WTC11 (cell line): ENCODE data around the gene COMMD10. TPM values are rescaled to one million over a fixed set of nuclear protein-coding genes. Genes with fewer than 3 reads are reported as not detected.

ENCODE experiments used
- ATAC-seq: fragments of 200-7000 bp; cut with Tn5 transposase; 2 replicates; pipeline ENCODE4 v1.10.0; 2021; ENCODE audit warnings: mild to moderate bottlenecking, moderate library complexity
- CTCF ChIA-PET: fragments of 300-600 bp; sonication (Branson Sonifier 250); formaldehyde crosslinking; loops from one replicate; lab custom pipeline; 2021; ENCODE audit warnings: antibody characterized with exemption; lab: Charles Lee
- POLR2A ChIA-PET: fragments of 350-600 bp; sonication (Branson Sonifier 250); formaldehyde crosslinking; loops from one replicate; lab custom pipeline; 2021; ENCODE audit warnings: antibody characterized with exemption; lab: Charles Lee
- DNase-seq: peaks from one replicate; pipeline ENCODE4 v3.0.0; 2021; ENCODE audit warnings: low spot score
- H3K27ac Mint-ChIP-seq: 2 replicates; pipeline ENCODE4 v1.8.0; 2021; ENCODE audit warnings: mixed read lengths
- H3K27me3 Mint-ChIP-seq: 2 replicates; pipeline ENCODE4 v1.8.0; 2021; ENCODE audit warnings: low read depth, mild to moderate bottlenecking, moderate library complexity, mixed read lengths
- H3K36me3 Mint-ChIP-seq: 2 replicates; pipeline ENCODE4 v1.8.0; 2021; ENCODE audit warnings: mixed read lengths
- H3K4me1 Mint-ChIP-seq: 2 replicates; pipeline ENCODE4 v1.8.0; 2022; ENCODE audit warnings: mixed read lengths
- H3K4me3 Mint-ChIP-seq: 2 replicates; pipeline ENCODE4 v1.8.0; 2021; ENCODE audit warnings: mild to moderate bottlenecking, moderate library complexity, mixed read lengths
- H3K9me3 Mint-ChIP-seq: 2 replicates; pipeline ENCODE4 v1.8.0; 2021; ENCODE audit warnings: mixed read lengths
- ATF1 ChIP-seq: sonication (generic); formaldehyde crosslinking; IDR thresholded peaks from 2 replicates; pipeline ENCODE4 v1.8.1; 2023; ENCODE audit warnings: mild to moderate bottlenecking, moderate library complexity, missing genetic modification reagents
- ATF6 ChIP-seq: sonication (generic); formaldehyde crosslinking; IDR thresholded peaks from 2 replicates; pipeline ENCODE4 v1.8.1; 2023; ENCODE audit warnings: mild to moderate bottlenecking, missing genetic modification reagents
- CDX4 ChIP-seq: fragments of 250-450 bp; sonication (Bioruptor Pico); IDR thresholded peaks from 2 replicates; pipeline ENCODE4 v1.9.0; 2021; ENCODE audit warnings: moderate library complexity, mild to moderate bottlenecking, inconsistent platforms, borderline replicate concordance
- CREM ChIP-seq: sonication (generic); formaldehyde crosslinking; IDR thresholded peaks from 2 replicates; pipeline ENCODE4 v1.8.1; 2022; ENCODE audit warnings: mild to moderate bottlenecking, missing genetic modification reagents, moderate library complexity
- FOXP1 ChIP-seq: sonication (generic); formaldehyde crosslinking; IDR thresholded peaks from 2 replicates; pipeline ENCODE4 v1.8.0; 2022; ENCODE audit warnings: missing genetic modification reagents, mild to moderate bottlenecking, moderate library complexity, borderline replicate concordance
- GABPB1 ChIP-seq: sonication (generic); formaldehyde crosslinking; IDR thresholded peaks from 2 replicates; pipeline ENCODE4 v1.8.1; 2023; ENCODE audit warnings: mild to moderate bottlenecking, missing genetic modification reagents
- GRHL2 ChIP-seq: fragments of 250-450 bp; sonication (Bioruptor Pico); IDR thresholded peaks from 2 replicates; pipeline ENCODE4 v1.8.0; 2022; ENCODE audit warnings: mild to moderate bottlenecking, moderate library complexity; ENCODE audit not compliant: insufficient replicate concordance, severe bottlenecking
- IRF1 ChIP-seq: sonication (generic); formaldehyde crosslinking; IDR thresholded peaks from 2 replicates; pipeline ENCODE4 v1.8.0; 2023; ENCODE audit warnings: missing genetic modification reagents
- NFE2L1 ChIP-seq: sonication (generic); formaldehyde crosslinking; IDR thresholded peaks from 2 replicates; pipeline ENCODE4 v1.8.1; 2023; ENCODE audit warnings: missing genetic modification reagents
- NFYB ChIP-seq: sonication (generic); formaldehyde crosslinking; conservative IDR thresholded peaks from 2 replicates; pipeline ENCODE4 v1.8.0; 2022; ENCODE audit warnings: low read depth, missing genetic modification reagents
- RORB ChIP-seq: fragments of 250-450 bp; sonication (Bioruptor Pico); IDR thresholded peaks from 2 replicates; pipeline ENCODE4 v1.9.0; 2021; ENCODE audit warnings: mild to moderate bottlenecking
- SMAD4 ChIP-seq: sonication (generic); formaldehyde crosslinking; IDR thresholded peaks from 2 replicates; pipeline ENCODE4 v1.8.0; 2022; ENCODE audit warnings: mild to moderate bottlenecking, missing genetic modification reagents
- TEAD1 ChIP-seq: sonication (generic); formaldehyde crosslinking; IDR thresholded peaks from 2 replicates; pipeline ENCODE4 v1.8.0; 2022; ENCODE audit warnings: mild to moderate bottlenecking, missing genetic modification reagents
- ZNF232 ChIP-seq: sonication (generic); formaldehyde crosslinking; IDR thresholded peaks from 2 replicates; pipeline ENCODE4 v1.8.0; 2022; ENCODE audit warnings: mild to moderate bottlenecking, missing genetic modification reagents
- ZNF423 ChIP-seq: fragments of 250-450 bp; sonication (Bioruptor Pico); IDR thresholded peaks from 2 replicates; pipeline ENCODE4 v2.1.2; 2022; ENCODE audit warnings: mild to moderate bottlenecking, moderate library complexity
- ZNF425 ChIP-seq: fragments of 250-450 bp; sonication (Bioruptor Pico); conservative IDR thresholded peaks from 2 replicates; pipeline ENCODE4 v1.9.0; 2021; ENCODE audit warnings: mild to moderate bottlenecking
- ZNF671 ChIP-seq: fragments of 250-450 bp; sonication (Bioruptor Pico); IDR thresholded peaks from 2 replicates; pipeline ENCODE4 v1.8.0; 2021; ENCODE audit warnings: mild to moderate bottlenecking
- total RNA-seq: library from RNA; stranded (reverse); gene quantifications from 3 replicates; pipeline ENCODE4 v1.2.3, GENCODE V29; 2021
- TF ChIP-seq, protein P1 (sequence below): sonication (generic); formaldehyde crosslinking; IDR thresholded peaks from 2 replicates; pipeline ENCODE4 v1.8.1; 2022; ENCODE audit warnings: low read depth, mild to moderate bottlenecking, moderate library complexity, missing genetic modification reagents, borderline replicate concordance
- TF ChIP-seq, protein P2 (sequence below): sonication (generic); formaldehyde crosslinking; IDR thresholded peaks from 2 replicates; pipeline ENCODE4 v1.8.1; 2022; ENCODE audit warnings: missing genetic modification reagents, borderline replicate concordance

Gene COMMD10
- total RNA-seq, 1 experiment from 2014 or later = 34.5 TPM

GRCh38 chr5:116157902-116158301 is 73.1 kb downstream of the COMMD10 start:
- no peaks in the 10 kb centered on the region for H3K27me3 Mint-ChIP-seq
- peaks cover 22% of the 10 kb centered on the region for H3K4me1 Mint-ChIP-seq
- DNase-seq (no peak), ATAC-seq (peak; percentile 71)
- ChIA-PET POLR2A (no interaction called here), CTCF (no interaction called here)
- no peak for TF ChIP-seq IRF1 (CRISPR knock-in tag)
- TF ChIP-seq NFYB (CRISPR knock-in tag) = no peak
- H3K4me3 Mint-ChIP-seq = peak overlapping the region; percentile 72
- no peaks in the 10 kb centered on the region for H3K9me3 Mint-ChIP-seq
- H3K36me3 Mint-ChIP-seq = no peaks in the 10 kb centered on the region
- peak overlapping the region; percentile 64; the same call in 1 of the 2 replicates for H3K27ac Mint-ChIP-seq

- POLR2A ChIA-PET = interaction anchor here (0.6 kb wide), 1 partner anchor 18 kb away, joined by 3 read pairs; no protein-coding TSS in a partner anchor
These were observed 74.2 kb downstream of the COMMD10 start for GRCh38 chr5:116159006-116159405.

More at GRCh38 chr5:116159006-116159405, 74.2 kb downstream of the COMMD10 start:
- Mint-ChIP-seq H3K4me3 (peak overlapping the region; percentile 57), H3K27me3 (no peaks in the 10 kb centered on the region), H3K36me3 (no peaks in the 10 kb centered on the region), H3K9me3 (no peaks in the 10 kb centered on the region), H3K4me1 (peaks cover 22% of the 10 kb centered on the region), H3K27ac (peak overlapping the region; percentile 71; the same call in 1 of the 2 replicates)
- no peak for TF ChIP-seq GRHL2 (CRISPR knock-in tag)
- no peak for TF ChIP-seq GABPB1 (CRISPR knock-in tag)
- TF ChIP-seq ZNF423 = no peak
- TF ChIP-seq, protein P1, sequence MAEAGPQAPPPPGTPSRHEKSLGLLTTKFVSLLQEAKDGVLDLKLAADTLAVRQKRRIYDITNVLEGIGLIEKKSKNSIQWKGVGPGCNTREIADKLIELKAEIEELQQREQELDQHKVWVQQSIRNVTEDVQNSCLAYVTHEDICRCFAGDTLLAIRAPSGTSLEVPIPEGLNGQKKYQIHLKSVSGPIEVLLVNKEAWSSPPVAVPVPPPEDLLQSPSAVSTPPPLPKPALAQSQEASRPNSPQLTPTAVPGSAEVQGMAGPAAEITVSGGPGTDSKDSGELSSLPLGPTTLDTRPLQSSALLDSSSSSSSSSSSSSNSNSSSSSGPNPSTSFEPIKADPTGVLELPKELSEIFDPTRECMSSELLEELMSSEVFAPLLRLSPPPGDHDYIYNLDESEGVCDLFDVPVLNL (CRISPR knock-in tag) = no peak
- no peak for TF ChIP-seq SMAD4 (CRISPR knock-in tag)
- no peak for TF ChIP-seq FOXP1
- TF ChIP-seq ATF6 = no peak
- no peak for TF ChIP-seq RORB (CRISPR knock-in tag)
- TF ChIP-seq ATF1 (CRISPR knock-in tag) = no peak
- TF ChIP-seq TEAD1 (CRISPR knock-in tag) = no peak
- no peak for TF ChIP-seq NFE2L1 (CRISPR knock-in tag)
- TF ChIP-seq, protein P2, sequence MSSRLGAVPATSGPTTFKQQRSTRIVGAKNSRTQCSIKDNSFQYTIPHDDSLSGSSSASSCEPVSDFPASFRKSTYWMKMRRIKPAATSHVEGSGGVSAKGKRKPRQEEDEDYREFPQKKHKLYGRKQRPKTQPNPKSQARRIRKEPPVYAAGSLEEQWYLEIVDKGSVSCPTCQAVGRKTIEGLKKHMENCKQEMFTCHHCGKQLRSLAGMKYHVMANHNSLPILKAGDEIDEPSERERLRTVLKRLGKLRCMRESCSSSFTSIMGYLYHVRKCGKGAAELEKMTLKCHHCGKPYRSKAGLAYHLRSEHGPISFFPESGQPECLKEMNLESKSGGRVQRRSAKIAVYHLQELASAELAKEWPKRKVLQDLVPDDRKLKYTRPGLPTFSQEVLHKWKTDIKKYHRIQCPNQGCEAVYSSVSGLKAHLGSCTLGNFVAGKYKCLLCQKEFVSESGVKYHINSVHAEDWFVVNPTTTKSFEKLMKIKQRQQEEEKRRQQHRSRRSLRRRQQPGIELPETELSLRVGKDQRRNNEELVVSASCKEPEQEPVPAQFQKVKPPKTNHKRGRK (CRISPR knock-in tag) = no peak
- no peak for TF ChIP-seq ZNF232 (CRISPR knock-in tag)
- TF ChIP-seq CREM = no peak
- TF ChIP-seq ZNF671 = no peak
- no peak for TF ChIP-seq CDX4 (CRISPR knock-in tag)
- no peak for TF ChIP-seq ZNF425 (CRISPR knock-in tag)
- DNase-seq (no peak), ATAC-seq (no peak)
- CTCF ChIA-PET = no interaction called here
